A673 (cell line): Measurements from ENCODE around the gene ATG9A. TPM values are rescaled to one million over a fixed set of nuclear protein-coding genes. Genes with fewer than 3 reads are reported as not detected.
A peak's percentile ranks its signal among the peaks of the same experiment; 100 is the strongest.

Experiments
- BruUV-seq: library from RNA; stranded (reverse); fragments of 400-500 nt; replicated peaks from 2 replicates; lab custom pipeline; 2021; lab: Mats Ljungman, UMichigan
- CTCF ChIA-PET: fragments of 300-600 bp; sonication (Branson Sonifier 250); formaldehyde crosslinking; loops from one replicate; lab custom pipeline; 2022; ENCODE audit warnings: antibody characterized with exemption; lab: Charles Lee
- POLR2A ChIA-PET: fragments of 300-600 bp; sonication (Branson Sonifier 250); formaldehyde crosslinking; loops from one replicate; lab custom pipeline; 2022; ENCODE audit warnings: antibody characterized with exemption; ENCODE audit not compliant: low non-redundant PET; lab: Charles Lee
- DNase-seq: peaks from one replicate; pipeline ENCODE4 v3.0.0-alpha.2; 2015; ENCODE audit warnings: low spot score
- H3K27ac ChIP-seq: fragments of 200-600 bp; sonication (generic); 2 replicates; pipeline ENCODE4 v1.5.1; 2016; ENCODE audit warnings: mixed run types, low read depth, mild to moderate bottlenecking, mixed read lengths, antibody characterized with exemption, low read length; ENCODE audit not compliant: poor library complexity, severe bottlenecking
- H3K27me3 ChIP-seq: fragments of 200-600 bp; sonication (generic); replicated peaks from 2 replicates; pipeline ENCODE4 v1.6.1; 2017; ENCODE audit warnings: mixed run types, low read depth, mild to moderate bottlenecking, mixed read lengths, antibody characterized with exemption, low read length; ENCODE audit not compliant: insufficient read depth, poor library complexity
- H3K36me3 ChIP-seq: fragments of 200-600 bp; sonication (generic); 2 replicates; pipeline ENCODE4 v1.6.1; 2016; ENCODE audit warnings: mixed run types, mild to moderate bottlenecking, mixed read lengths, antibody characterized with exemption, low read length; ENCODE audit not compliant: insufficient read depth, poor library complexity, severe bottlenecking
- H3K4me1 ChIP-seq: fragments of 200-600 bp; sonication (generic); 2 replicates; pipeline ENCODE4 v1.6.1; 2017; ENCODE audit warnings: mixed run types, mild to moderate bottlenecking, mixed read lengths, antibody characterized with exemption, low read length; ENCODE audit not compliant: insufficient read depth, poor library complexity, severe bottlenecking
- H3K4me3 ChIP-seq: fragments of 200-600 bp; sonication (generic); 2 replicates; pipeline ENCODE4 v1.5.1; 2016; ENCODE audit warnings: low read depth, mixed run types, mild to moderate bottlenecking, mixed read lengths, low read length; ENCODE audit not compliant: poor library complexity, severe bottlenecking
- H3K9me3 ChIP-seq: fragments of 200-600 bp; sonication (generic); 2 replicates; pipeline ENCODE4 v1.6.1; 2016; ENCODE audit warnings: mixed run types, low read depth, mild to moderate bottlenecking, mixed read lengths, antibody characterized with exemption, low read length; ENCODE audit not compliant: poor library complexity, severe bottlenecking
- EZH2 ChIP-seq: fragments of 200-600 bp; sonication (generic); IDR thresholded peaks from 2 replicates; pipeline ENCODE4 v1.6.1; 2017; ENCODE audit warnings: borderline replicate concordance, low read depth, mild to moderate bottlenecking, mixed read lengths, antibody characterized with exemption, low read length; ENCODE audit not compliant: poor library complexity, severe bottlenecking
- intact Hi-C: fragments of 100-400 bp; cut with micrococcal nuclease; formaldehyde crosslinking; loops from one replicate; pipeline ENCODE4 v1.10.0; 2022; ENCODE audit not compliant: unreplicated experiment
- total RNA-seq: library from RNA; stranded (reverse); gene quantifications from 2 replicates; pipeline ENCODE4 v1.2.3, GENCODE V29; 2021
- TF ChIP-seq, protein P1 (sequence below): fragments of 300-800, 200-600 bp; sonication (generic); conservative IDR thresholded peaks from 2 replicates; pipeline ENCODE4 v1.5.1; 2017; ENCODE audit warnings: low read depth, mild to moderate bottlenecking, antibody characterized with exemption, low read length, moderate library complexity, mixed read lengths

Gene ATG9A
- total RNA-seq, 1 experiment from 2014 or later: 50.0 TPM

- ChIA-PET POLR2A (no interaction called here), CTCF (no interaction called here)
- Histone ChIP-seq H3K27ac (no peak overlapping the region), H3K4me3 (peak overlapping the region; percentile 71), H3K36me3 (peaks cover 5% of the 10 kb centered on the region), H3K4me1 (peaks cover 26% of the 10 kb centered on the region), H3K9me3 (no peaks in the 10 kb centered on the region), H3K27me3 (peaks cover 22% of the 10 kb centered on the region)
- intact Hi-C loops: no loop called here
- no peak for DNase-seq
- BruUV-seq: no TSS peak
- TF ChIP-seq, protein P1, sequence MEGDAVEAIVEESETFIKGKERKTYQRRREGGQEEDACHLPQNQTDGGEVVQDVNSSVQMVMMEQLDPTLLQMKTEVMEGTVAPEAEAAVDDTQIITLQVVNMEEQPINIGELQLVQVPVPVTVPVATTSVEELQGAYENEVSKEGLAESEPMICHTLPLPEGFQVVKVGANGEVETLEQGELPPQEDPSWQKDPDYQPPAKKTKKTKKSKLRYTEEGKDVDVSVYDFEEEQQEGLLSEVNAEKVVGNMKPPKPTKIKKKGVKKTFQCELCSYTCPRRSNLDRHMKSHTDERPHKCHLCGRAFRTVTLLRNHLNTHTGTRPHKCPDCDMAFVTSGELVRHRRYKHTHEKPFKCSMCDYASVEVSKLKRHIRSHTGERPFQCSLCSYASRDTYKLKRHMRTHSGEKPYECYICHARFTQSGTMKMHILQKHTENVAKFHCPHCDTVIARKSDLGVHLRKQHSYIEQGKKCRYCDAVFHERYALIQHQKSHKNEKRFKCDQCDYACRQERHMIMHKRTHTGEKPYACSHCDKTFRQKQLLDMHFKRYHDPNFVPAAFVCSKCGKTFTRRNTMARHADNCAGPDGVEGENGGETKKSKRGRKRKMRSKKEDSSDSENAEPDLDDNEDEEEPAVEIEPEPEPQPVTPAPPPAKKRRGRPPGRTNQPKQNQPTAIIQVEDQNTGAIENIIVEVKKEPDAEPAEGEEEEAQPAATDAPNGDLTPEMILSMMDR: no peak
- TF ChIP-seq EZH2: peak; percentile 59
Measured at GRCh38 chr2:219254590-219255201, 25.3 kb upstream of the ATG9A start.

DNA sequence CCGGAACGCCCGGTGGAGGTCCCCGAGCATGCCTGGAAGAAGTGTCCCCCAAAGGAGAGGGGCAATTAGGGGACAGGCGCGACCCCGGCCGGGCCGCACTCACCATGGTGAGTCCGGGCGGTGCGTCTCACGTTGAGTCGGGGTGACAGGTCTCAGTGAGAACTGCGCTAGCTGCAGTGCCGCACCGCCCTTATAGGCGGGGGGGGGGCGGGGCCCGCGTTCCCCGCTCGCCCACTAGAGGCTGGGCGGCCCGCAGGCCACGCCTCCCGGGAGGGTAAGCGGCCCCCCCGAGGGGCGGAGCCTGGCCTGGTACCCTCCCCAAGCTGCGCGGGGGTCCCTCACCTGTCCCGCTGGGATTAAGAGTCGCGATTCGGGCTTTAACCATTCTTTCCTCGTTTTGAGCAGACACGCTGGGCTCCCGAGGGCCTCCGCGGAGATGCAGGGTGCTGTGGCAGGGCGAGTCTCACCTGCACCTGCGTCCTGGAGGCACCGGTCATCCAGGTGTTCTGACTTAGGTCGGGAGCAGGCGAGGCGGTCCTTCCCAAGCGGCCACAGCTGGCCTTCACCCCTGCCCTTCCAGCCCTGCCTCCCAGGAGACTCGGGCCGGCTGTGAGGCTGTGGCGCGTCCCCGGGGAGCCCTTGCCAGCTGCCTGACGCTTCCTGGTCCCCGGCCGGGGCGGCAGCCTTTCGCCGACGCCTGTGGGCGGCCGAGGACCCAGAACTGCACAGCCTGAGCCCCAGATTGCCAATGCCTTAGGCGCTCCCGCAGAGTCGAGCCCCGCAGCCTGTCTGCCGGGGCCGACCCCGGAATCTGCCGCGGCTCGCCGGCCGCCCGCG lies 24.5 kb upstream of the ATG9A start, which contains the start of gene TUBA4A:
TSS of gene TUBA4A (minus strand) at position 166 of the 837 bp plus-strand sequence. CDS start at position 106, 60 bp downstream.
- TF ChIP-seq EZH2: no peak
- TF ChIP-seq, protein P1: no peak
- no peaks in the 10 kb centered on the region for H3K9me3 ChIP-seq
- BruUV-seq: no TSS peak
- intact Hi-C loops: no loop called here
- H3K27me3 ChIP-seq: peaks cover 22% of the 10 kb centered on the region
- ChIA-PET POLR2A (no interaction called here), CTCF (interaction anchor here (0.6 to 1.0 kb wide), 4 partner anchors 14 to 180 kb away, joined by 3 to 8 read pairs (median 4); no protein-coding TSS in a partner anchor)
- H3K27ac ChIP-seq: peak within 1 kb of the TSS; percentile 62
- H3K36me3 ChIP-seq: peaks cover 5% of the 10 kb centered on the region
- H3K4me1 ChIP-seq: peaks cover 33% of the 10 kb centered on the region
- H3K4me3 ChIP-seq: peak within 1 kb of the TSS; percentile 71
- peak; percentile 86 for DNase-seq

GRCh38 chr2:219252900-219253752 lies 23.7 kb upstream of the ATG9A start, which contains the start of gene TUBA4B:
Gene TUBA4B (plus strand): TSS chr2:219253243. CDS start chr2:219253408, 165 bp downstream.
- ChIA-PET POLR2A (no interaction called here), CTCF (interaction anchor here (0.6 to 1.1 kb wide), 5 partner anchors 25 to 180 kb away, joined by 3 to 10 read pairs (median 6); no protein-coding TSS in a partner anchor)
- H3K4me1 ChIP-seq: peaks cover 37% of the 10 kb centered on the region
- no TSS peak for BruUV-seq
- no peak for TF ChIP-seq EZH2
- TF ChIP-seq, protein P1: no peak
- H3K27ac ChIP-seq: peak within 1 kb of the TSS; percentile 62
- DNase-seq: no peak
- no peaks in the 10 kb centered on the region for H3K9me3 ChIP-seq
- peak within 1 kb of the TSS; percentile 71 for H3K4me3 ChIP-seq
- peaks cover 5% of the 10 kb centered on the region for H3K36me3 ChIP-seq
- intact Hi-C loops: no loop called here
- peaks cover 22% of the 10 kb centered on the region for H3K27me3 ChIP-seq
